Measurements from ENCODE around the gene LY6G6F.

The LY6G6F gene

DNA sequence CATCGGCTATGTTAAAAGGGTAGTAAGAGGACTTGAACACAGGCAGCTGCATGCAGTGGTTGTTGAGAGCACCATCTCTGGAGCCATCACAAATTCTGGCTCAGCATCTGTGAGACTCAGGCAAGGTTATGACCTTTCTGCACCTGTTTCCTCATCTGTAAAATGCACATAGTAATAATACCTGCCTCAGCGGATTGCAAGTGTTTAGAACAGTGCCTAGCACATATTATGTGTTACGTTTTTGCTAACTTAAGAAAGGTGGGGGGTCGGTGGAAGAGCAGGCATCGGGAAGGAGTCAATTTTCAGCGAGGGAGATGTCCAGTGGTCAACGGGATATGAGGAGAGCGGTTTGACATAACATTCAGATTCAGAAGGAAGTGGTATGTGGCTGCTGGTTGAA lies 28.7 kb upstream of the LY6G6F start:
- DNase-seq, result no peak

DNA sequence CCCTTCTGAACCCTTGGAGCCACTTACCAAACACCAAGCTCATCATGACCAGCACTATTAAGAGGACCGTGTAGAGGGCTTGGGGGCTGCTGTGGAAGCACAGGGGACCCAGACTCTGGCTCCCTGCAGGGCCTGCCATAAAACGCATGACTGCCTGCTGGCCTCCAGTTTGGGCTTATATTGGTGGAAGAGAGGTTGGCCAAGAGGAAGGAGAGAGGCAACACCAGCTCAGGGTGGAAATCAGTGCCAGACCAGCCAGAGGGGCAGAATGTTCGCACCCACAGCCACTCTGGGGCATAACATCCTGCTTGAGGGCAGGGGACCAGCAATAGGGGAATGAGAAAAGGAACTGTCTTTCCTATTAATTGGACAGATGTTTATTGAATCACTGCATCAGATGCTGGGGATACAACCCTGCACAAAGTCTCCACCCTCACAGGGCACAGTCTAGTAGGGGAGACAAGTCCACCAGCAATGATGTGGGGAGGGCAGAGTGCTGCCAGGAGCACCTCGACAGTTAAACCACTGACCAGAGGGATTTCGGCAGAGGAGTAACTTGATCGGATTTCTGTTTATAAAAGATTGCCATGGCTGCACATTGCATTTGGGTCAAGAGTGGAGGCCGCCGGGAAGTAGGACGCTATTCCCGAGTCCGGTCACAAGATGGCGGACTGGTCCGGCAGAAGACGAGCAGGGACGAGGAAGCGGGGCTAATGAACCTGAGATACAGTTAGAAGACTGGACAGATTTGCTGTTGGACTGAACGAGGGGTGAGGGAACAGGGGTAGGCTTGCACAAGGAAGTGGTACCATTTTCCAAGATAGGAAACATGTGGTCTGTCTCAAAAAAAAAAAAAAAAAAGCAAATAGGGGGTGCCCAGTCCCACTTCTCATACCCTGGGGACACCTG lies 26.2 kb upstream of the LY6G6F start, which contains the start of gene LY6G5C:
Gene LY6G5C (minus strand): TSS at position 842 of the 909 bp plus-strand sequence. CDS start 694 bp downstream, at position 148.
- peak; percentile 66 to 85 for DNase-seq

DNA sequence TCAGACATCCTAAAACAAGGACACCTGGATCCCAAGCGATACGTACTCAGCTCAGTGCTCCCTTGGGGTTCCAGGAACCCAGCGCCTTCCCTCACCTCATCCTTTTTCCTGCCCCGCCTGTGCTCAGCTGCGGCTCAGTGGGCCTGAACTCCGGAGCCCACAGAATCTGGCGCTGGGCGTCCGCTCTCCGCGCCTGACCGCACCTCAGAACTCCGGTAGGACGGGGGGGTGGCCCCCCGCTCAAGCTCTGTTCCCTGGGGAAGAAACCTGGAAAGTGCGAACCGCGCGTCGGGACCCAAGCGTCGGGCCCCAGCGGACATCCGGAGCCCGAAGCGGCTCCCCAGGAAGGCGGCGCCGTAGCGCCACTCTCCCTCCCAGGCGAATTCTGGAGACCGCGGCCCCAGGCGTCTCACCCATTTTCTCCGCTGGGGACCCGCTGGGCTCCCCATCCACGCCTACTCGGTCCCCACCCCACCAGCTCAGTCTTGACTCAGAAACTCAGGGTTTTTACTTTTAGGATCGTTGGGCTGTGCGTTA lies 25.5 kb upstream of the LY6G6F start:
- peak; percentile 53 to 56 for DNase-seq

DNA sequence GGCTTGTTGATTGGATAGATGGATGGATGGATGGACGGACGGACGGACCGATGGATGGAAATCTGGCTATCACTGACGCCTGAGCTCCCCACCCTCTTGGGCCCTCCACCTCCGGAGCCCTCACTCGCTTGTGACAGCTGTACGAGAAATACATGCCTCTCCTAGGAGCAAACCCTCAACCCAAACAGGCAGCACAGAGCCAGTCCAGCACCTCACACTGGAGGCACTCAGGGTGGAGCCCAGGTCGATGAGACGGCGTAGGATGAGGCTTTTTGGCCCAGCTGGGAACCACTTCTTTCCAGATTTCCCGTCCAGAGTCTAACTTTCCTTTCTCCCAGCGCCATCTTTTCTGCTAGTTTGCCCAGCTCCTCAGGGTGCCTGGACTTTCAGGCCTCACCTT lies 23.1 kb upstream of the LY6G6F start:
- DNase-seq, result no peak

DNA sequence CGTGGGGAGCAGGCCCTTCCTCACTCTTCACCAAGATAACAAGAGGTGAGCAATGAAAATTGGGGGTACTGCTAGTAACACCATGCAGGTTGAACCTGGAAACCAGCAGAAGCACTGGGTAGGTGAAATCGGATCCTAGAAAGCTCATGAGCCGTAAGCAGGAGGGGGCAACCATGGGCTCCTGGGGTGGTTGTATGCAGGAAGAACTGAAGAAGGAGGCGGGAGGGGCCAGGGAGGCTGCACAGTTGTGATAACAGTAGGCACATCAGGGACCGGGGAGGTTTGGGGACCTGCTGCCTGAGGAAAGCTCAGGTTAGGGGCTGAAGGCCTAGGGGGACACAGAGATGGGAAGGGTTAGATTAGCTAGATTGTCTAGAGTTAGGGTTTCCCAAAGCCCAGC lies 20.2 kb upstream of the LY6G6F start:
- no peak for DNase-seq

DNA sequence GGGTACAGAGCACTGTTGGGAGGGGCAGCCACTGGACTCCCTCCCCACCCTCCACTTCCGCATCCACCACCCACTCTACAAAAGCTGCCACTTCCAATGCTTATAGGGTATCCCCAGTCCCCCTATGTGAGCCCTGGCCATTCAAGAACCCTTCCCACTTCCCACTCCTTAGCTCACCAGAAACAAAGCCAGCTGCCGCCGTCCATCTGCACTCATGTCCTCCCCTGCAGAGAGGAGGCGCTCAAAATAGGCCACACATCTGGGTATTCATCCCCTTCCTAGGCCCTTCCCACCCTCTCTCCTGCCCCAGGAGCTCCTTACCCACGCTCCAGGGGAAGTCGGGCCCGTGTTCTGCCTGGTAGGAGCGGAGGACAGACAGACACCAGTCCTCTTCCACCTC lies 19.3 kb upstream of the LY6G6F start:
- no peak for DNase-seq

DNA sequence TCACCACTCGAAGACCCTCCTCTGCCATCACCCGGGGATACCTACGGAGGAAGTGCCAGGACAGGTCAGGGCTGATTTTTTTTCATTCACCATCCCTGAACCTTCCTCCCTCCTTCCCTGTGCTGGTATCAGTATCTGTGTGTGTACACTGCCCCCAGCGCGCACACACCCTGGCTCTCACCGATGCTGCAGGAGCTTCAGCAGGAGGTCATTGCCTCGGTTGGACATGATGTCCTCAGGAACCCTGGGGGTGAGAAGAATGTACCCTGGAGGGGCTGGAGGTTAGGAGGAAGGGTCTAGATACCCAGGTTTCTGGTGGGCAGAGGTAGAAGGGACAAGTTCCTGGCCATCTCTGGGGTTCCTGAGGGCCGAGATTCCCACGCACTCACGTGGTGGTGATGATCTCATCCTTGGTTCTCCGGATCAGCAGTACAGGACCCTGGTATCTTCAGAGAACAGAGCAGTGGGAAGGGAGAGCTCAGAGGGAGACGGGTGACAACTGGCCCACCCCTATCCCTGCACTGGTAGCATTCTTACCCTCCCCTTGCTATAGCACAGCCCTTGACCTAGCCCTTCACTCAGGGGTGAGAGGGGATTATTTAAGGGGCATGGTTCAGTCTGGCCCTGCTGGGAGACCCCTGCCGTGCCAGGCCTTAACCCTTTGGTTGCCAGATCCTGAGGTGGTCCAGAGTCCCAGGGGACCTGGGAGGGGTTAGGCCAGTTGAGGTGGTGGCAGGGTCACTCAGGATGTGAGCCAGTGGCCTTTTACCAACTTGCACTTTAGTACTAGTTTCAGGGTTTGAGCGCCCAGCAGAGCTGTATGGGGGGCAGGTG lies 18.6 kb upstream of the LY6G6F start:
- DNase-seq, result no peak

DNA sequence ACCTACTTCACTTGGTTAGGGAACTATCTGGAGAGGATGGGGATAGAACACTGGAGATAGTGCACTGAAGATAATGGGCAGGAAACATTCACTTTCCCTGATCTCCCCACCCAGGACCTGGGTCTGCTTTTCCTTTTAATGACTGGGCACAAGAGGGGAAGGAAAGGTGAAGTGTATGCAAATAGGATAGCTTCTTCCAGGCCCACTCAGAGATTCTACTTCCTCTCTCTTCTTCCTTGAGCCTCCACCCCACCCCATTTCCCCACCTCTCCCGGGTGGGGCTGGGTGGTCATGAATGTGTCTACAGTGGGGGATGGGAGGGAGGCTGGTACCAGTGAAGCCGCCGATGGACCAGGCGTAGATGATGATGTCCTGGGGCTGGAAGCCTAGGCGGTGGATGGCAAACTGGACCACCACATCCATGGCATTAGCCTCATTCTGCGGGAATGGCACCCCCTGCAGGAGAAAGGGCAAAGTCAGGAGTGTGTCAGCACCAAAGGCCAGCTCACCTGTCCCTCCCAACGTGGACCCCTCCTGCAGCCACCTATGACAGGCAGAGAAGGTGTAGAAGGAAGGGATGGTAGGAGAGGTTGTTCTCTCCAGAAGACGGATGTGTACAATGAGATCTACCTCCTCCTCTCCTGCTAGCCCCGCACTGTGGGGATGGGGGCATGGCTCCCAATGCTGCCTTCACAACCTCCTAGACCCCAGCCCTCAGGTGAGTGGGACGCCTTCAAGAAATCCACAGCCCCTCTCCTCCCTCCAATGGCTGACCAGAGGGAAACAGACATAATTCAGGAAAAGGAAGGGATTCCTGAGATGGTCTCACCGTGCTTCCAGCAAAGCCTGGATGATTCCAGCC lies 17.2 kb upstream of the LY6G6F start:
- DNase-seq, result no peak

DNA sequence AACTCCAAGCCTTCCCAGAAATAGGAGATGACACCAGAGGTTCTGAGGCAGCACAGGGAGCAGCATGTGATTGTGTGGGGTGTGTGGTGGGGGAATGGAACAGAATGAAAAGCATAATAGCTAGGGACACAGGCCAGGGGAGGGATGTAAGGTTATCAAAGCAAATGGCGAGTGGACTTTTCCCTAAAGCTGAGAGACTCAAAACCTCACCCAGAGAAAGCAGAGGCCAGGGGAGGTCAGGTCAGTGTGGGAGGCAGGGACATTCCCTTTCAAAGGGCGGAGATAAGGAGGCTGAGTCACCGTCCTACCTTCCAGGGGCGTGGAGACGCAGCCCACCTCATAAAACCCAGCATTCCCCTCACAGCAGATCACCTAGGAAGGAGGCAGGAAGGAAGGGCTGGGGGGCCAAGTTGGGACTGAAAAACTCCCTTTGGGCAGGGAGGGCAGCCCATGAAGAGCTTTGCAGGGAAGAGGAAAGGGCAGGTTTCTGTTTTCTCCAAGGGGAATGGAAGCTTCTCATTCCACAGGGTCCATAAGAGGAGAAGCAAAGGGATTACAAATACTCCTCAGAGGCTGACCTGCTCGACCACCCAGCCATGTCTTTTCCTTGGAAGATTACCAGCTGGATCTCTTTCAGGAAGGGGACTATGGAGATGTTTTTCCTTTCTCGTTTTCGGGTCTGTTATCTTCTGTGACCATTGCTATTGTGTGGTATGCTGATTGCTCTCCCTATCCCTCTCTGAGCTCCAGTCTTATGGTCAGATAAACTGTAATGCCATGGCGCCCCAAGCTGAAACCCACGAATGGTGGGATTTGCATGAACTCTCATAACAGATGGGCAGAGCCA lies 16.2 kb upstream of the LY6G6F start:
- DNase-seq, result no peak

DNA sequence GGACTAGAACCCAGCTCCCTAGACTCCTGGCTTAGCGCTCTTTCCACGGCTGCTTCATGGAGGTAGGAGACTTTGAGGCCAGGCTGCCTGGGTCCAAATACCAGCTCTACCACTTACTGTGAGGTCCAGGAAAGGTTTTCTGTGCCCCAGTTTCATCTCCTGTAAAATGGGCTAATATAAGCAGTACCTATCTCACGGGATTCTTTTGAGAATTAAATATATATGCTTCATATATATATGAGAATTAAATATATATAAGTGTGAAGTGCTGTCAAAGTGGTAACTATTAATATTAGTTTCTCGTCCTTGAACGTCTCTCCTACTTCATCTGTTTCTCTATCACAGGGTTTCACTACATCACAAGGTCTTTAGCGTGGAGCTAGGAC lies 15.6 kb upstream of the LY6G6F start:
- DNase-seq, result no peak

DNA sequence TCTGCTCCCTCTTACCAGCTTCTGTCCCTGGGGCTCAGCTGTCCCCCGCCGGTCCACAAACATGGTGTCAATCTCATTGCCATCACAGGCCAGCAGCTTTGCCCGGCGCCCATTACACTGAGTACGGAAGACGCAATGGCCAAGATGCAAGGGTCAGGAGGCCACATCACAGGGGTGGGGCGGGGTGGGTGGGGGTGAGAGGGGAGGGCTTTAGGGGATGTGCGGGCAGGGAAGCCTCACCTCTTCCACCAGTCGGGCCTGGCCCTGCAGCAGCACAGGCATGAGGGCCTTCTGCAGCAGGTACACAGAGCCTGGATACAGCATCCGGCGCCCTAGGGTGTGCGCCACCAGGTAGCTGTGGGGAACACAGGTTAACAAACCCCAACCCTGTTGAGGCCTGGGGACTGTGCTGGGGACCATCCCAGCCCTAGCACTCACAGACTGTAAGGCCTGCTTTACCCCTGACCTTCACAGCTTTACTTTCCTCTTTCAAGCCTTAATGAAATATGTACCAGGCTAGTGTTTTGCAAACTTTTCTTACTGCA lies 15.0 kb upstream of the LY6G6F start:
- no peak for DNase-seq

DNA sequence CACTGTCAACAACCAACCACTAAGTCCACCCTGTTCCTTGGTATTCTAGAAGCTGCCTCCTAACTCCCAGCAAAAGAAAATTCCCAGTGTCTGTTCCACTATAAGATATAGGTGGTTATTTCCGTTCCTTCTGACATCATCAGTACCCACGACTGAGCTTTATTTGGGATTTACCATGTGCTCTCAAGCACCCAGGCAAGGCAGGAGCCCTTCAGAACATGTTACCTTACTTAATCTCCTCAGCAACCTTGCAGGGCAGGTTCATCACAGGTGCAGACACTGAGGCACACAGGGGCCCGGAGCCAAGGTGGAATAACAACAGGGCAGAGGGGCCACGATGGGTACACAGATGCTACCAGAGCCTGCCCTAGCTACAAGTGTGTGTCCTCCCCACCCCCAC lies 14.3 kb upstream of the LY6G6F start:
- no peak for DNase-seq

DNA sequence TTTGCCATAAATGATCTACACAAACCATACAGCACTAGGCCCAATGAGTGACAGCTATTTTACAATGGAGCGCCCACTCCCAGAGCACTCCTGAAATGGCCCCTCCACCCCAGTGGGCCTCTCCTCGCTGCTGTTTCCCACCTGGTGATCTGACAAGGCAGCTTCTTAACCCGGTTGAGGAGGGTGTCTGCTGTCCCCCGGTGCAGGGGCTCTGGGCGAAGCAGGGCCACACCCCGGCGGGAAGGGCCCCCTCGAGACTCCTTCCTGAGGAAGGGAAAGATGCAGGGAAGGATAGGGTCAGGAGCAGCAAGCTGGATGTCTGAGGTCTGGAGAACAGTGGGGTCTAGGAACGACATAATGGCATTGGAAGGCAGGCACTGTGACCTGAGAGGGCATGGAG lies 13.8 kb upstream of the LY6G6F start:
- no peak for DNase-seq

DNA sequence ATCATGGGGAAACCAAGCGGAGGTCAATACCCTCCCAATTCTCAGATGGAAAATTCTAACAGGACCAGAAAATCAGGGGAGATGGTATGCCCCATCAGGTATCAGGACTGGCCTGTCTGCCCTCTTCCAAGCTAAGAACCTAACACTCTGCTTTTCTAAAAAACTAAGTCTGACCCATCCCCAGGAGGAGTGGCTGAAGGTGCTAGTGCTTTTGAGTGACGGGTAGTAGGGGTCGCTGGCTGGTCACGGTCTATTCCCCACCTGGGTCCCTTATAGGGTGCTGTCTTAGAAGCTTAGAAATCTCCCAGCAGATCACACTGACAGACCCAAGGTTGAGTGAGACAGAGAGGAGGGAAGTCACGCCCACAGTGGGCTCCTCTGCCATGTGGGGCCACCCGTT lies 13.1 kb upstream of the LY6G6F start:
- DNase-seq, result no peak

DNA sequence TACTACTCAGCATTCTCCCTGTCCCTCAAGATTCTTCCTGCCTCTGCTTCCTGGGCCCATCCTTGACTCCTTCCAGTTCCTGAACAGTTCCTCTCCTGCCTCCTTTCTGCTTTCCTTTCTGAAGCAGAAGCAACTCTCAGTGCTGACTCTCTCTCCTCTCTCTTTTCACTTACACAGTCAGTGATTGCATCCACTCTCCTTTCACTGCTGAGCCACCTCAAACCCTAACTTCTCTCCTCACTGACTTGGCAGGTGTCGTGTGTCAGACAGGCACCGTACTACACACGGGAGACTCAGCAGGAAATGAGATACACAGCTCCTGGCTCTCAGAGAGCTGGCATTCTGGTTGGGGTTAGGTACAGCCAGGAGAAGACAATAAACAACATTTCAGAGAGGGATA lies 9.1 kb upstream of the LY6G6F start:
- no peak for DNase-seq

DNA sequence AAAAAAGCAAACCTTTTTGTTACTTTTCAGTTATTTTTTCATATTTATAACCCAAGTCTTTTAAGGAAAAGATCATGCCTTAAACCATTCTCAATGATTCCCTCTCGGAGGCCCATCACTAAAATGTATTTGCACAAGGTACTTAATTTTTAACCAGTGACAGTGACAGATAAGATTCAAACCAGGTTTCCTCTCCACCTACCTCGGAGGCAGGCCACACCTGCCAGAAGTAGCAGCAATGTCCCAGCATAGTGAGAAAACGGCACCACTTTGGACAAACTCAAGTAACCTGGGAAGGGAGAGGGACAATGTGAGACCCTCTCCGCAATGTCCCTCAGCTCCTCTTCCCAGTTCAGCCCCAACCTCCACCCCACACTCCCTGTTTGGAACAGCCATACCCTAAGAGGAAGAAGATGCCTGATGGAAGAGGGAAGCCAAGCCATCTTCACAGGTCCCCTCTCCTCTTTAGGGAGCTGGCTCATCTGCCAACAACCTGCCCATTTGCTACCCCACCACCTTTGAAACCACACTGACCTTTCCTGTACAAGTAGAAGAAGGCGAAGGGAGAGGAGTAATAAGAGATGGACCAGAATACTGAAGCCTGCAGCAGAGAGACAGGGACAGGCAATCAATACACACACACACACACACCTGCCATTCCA lies 5.8 kb upstream of the LY6G6F start:
- DNase-seq, result no peak

DNA sequence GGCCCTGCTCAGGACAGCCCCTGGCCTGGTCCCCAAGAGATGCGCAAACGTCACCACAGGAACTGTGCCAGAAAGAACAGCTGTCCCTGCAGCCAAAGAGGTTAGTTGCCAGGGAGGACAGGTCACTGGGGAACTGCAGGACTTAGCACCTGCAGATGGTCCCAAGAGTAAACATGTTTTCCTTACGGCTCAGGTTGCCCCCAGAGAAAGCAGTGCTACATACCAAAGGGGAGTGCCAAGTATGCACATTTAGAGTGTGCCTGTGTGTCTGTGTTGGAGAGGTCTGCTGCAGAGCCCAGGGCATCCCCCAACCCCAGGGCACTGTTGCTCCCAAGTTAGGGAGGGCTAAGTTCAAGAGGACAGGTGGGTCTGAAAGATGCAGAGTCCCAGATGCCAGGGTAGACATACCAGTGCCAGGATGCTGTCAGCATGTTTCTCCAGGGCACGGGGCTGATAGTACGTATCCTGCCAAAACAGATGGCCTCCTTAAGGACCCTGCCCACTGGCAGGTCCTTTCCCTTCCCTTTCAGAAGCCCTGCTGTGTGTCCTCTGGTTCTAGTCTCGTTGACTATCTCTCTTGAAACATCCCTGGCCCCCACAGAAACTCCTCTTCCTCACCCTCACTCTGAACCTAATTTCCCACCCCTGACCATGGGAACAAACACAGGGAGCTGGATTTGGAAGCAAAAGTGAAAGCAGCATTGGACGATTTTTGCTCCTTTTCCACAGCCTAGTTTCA lies 4.8 kb upstream of the LY6G6F start:
- DNase-seq, result peak; percentile 24 to 64

DNA sequence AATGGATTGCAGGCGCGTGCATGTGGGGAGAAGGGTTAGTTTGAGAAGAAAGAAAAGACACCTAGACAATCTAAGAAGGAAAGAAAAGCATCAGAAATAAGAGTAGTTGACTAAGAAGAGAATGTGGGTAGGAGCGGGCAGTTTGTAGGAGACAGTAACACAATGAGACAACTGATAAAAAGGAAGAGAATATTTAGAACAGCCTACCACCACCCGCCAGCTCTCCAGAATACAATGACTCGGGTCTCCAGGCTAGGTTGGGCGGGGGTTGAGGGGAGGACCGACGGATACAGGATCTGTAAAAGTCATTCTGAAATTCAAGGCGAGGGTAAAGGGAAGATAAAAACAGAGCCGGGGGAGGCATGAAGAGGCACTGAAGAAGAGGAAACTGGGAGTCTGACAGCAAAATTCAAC lies 4.3 kb upstream of the LY6G6F start:
- no peak for DNase-seq

DNA sequence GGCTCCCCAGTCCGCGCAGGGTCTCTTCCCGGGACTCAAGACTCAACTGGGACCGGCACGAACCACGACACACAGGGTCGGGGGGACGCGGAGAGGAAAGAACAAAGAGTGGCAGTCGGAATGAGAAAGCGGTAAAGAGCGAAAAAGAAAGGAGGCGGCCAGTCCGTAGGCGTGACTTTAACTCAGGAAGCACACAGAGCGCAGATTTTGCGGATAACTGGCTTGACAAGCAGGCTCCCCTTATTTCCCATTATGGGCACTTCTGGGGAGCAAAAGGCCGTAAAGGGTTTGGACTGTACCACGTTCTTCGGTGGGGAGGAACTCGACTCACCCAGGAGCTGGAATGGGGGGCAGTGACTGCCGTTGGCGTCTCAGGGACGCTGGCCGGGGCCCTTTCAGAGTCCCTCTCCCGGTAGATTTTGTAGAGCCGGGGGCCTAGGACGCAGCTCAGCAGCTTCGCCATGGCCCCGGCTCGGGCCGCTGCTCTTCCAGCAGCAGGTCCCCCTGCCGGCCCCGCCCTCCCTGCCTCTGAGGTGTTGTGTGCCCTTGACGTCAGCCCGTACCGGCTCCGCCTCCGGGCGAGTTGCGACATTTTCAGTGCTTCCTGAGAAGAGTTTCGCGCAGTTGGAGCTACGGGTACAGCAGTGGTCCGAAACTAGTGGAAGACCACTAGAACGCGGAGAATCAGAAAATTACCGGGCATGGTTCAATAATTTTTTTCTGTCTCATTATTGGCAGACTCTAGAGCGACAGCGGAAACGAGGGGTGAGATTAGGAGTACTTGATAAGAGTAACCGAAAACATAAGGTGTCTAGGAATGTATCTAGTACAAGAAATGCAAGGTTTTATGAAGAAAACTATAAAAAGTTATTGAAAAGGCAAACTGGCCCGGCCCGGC lies 3.6 kb upstream of the LY6G6F start, which contains the start of gene ABHD16A:
Gene ABHD16A (minus strand): TSS at position 506 of the 898 bp plus-strand sequence. CDS start 43 bp downstream, at position 463.
- peak; percentile 88 to 96 for DNase-seq
